ENCODE measurements around the gene PCDH9.

Gene PCDH9

GRCh38 chr13:67015976-67016600 is 214.0 kb downstream of the PCDH9 start:
- no peak for DNase-seq

- DNase-seq, result no peak
These were observed 215.7 kb downstream of the PCDH9 start for GRCh38 chr13:67014399-67014798.

- DNase-seq, result no peak
These were observed 216.4 kb downstream of the PCDH9 start for GRCh38 chr13:67013709-67014108.

GRCh38 chr13:67008075-67008668 is 222.0 kb downstream of the PCDH9 start:
- no peak for DNase-seq

DNA sequence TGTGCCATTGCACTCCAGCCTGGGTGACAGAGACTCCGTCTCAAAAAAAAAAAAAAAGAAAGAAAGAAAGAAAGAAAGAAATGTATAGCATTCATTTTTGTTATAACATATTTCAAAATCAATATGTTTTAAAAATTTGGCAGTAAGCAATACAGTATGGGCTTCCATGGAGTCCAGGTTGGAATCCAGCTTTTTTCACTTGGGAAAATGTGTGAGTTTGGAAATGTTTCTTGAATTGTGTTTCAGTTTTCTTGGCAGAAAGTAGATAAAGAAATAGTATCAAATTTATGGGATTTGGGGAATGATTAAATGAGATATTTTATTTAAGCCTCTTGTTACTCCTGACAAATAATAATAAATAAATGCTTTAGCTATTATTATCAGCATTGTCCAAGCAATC is 225.6 kb downstream of the PCDH9 start:
- DNase-seq, result no peak

GRCh38 chr13:67003743-67004142 is 226.4 kb downstream of the PCDH9 start:
- DNase-seq, result no peak

DNA sequence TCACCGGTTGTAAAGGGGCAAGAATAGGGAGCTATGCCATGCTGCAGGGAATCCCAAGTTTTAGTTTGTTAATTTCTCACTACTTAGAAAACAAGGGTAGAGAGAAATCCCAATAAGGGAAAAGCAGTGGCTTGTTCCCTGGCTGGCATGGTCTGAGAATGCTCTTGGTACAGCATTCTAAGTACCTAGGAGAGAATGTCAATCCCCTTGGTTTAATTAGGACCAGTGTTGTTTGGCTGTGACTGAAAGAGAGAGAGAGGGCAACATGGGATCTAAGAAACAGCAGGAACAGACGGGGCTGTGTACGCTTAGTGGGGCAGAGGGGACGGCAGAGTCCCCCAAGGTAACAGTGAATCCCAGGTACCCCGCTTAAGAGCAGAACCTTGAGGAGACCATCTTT is 228.8 kb downstream of the PCDH9 start:
- no peak for DNase-seq

- DNase-seq, result no peak
These were observed 233.6 kb downstream of the PCDH9 start for GRCh38 chr13:66996503-66996902.

DNA sequence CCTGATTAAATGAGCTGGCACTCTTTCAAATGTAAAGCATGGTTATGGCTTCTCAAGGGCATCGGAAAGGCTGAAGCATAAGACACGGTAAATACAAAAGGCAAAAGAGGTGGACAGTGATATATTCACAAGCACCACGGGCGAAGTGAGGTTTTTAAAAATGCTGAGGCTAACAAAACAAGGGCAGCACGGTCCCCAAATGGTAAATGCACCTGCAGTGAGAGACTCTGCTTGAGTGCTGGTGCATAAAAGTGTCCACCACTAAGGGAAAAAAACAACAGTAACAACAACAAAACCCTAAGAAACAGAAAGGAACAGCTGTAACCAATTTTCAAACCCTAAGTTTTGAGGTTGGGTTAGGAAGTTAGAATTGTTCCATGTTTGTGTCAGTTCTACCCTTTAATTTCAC is 234.9 kb downstream of the PCDH9 start:
- DNase-seq, result no peak

GRCh38 chr13:66994517-66995202 is 235.5 kb downstream of the PCDH9 start:
- DNase-seq, result no peak

GRCh38 chr13:66994097-66994496 is 236.0 kb downstream of the PCDH9 start:
- DNase-seq, result peak in 1 of 2 donors; percentile 0

DNA sequence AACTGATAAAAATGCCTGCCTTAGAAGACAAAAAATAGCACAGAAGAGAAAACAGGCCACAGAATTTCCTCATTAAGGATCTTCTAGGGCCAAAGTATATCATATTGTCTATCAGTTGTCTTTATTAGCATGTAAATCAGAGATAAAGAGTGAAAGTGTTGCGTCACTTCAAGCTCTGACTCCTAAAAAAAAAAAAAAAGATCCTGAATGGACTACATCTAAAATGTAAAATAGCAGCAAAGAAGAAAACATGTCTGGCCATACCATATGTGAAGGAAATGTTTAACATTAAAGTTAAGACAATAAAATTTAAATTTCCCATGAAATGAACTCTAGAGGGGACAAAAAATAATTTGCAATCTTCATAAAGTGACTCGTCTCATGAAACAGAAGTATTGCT is 237.4 kb downstream of the PCDH9 start:
- no peak for DNase-seq

DNA sequence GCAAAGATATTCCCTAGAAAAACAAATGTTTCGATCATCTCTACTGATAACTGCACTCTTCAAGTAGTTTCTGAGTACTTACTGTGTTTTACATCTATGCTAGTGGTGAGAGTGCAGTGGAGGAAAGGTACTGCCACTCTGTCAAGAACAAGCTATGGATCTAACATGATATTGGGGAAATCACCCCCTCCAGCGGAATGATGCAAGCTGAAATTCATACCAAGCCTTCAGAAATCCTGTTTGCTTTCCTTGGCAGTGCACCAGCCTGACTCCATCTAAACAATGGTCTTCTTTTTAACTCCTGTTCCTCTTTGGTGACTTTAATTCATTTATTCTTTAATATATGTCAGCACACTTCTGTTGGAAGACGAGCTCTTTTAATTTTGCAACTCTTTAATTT is 238.0 kb downstream of the PCDH9 start:
- DNase-seq, result no peak

DNA sequence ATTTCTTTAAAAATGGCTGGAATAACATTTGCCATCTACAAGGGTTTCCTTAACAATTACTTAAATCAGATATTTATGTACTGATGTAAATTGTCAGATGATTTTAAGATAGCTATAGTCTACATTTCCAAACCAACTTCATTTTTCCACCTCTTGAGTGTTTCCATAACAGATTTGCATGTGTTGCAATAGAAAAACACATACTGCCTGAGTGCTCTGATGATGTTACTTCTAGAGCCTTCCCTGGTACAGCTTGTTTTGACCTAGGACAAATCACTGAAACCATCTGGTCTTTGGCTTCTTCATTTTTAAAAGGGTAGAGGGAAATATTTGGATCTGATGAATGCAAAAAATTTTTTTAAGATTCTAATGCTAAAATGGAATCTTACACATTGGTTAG is 245.9 kb downstream of the PCDH9 start:
- DNase-seq, result no peak

DNA sequence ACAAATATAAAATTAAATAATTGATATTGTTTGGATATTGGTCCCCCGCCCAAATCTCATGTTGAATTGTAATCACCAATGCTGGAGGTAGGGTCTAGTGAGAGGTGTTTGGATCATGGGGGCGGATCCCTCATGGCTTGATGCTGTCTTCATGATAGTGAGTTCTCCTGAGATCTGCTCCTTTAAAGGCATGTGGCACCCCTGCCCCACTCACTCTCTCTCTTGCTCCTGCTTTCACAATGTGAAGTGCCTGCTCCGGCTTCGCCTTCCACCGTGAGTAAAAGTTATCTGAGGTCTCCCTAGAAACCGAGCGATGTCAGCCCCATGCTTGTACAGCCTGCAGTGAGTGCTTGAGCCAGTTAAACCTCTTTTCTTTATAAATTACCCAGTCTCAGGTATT is 248.2 kb downstream of the PCDH9 start:
- DNase-seq, result no peak

- no peak for DNase-seq
These were observed 253.0 kb downstream of the PCDH9 start for GRCh38 chr13:66977161-66977560.

GRCh38 chr13:66974889-66975288 is 255.2 kb downstream of the PCDH9 start:
- DNase-seq, result no peak

GRCh38 chr13:66974174-66974573 is 256.0 kb downstream of the PCDH9 start:
- DNase-seq, result no peak

DNA sequence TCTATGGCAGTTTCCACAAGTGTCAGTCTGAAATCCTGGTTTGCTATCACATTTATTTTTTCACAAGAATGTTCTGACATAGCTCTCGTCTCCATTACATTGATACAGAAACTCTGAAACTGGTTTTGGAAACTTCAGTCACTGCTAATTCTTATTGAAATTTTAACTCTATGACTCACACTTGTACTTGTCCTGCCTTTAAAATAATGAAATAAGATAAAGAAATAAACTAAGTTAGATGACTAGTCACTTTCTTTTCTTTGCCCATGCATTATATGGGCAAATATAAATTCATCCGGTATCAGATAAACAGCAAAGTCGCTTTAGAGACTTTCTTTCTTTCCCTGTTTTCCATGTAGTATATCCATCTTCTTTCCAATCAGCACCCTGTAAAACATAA is 257.5 kb downstream of the PCDH9 start:
- DNase-seq, result no peak

GRCh38 chr13:66971004-66971403 is 259.1 kb downstream of the PCDH9 start:
- DNase-seq, result no peak

- DNase-seq, result no peak
These were observed 260.8 kb downstream of the PCDH9 start for GRCh38 chr13:66969291-66969690.

DNA sequence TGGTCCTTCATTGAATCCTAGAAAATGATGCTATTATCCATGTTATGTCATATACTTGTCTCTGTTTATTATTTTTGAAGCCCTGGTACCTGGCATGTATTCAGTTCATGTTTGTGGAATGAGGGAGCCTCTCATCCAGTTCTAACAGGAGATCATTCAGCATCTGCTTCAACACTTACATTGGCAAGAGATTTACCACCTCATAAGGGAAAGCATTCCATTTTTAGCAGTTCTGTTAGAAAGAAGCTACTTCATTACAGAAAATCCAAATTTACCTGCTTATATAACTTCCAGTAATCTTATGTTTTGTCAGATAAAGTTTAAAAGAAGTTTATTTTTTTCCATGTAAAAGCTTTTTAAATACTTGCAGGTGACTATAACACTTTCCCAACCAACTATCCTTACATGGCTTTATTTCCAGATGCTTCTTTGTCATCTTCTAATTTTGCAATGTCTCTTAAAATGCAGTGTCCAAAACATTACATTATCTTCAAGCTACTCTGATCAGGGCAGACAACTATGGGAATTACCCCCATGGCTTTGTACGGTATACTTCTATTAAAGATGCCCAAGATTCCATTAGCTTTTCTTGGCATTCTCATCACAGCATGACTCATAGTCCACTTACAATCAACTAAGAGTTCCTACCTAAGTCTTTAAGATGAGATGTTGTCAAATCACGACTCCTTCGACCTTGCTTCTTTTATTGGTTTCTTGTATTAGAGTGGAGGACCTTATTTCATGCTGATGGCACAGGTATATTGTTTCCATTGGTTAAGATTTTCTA is 262.1 kb downstream of the PCDH9 start:
- DNase-seq, result no peak

DNA sequence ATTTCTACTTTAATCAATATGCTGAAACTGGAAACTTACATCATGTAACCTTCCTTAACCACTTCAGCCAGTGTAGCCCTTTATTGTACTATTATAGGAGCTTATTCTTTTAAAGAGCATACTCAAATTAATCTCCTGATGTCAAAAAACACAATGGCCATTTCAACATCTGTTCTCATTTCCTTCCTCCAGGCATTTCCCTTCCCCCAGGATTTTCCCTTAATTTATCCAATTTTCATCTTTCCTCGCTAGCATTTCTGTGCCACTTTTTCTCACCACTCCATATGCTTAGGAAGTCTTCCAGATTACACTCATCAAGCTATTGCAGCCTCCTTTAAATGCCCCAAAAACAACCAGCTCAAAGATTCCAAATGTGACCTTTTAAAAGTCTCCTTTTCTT is 265.0 kb downstream of the PCDH9 start:
- DNase-seq, result no peak

- no peak for DNase-seq
These were observed 267.2 kb downstream of the PCDH9 start for GRCh38 chr13:66962953-66963352.
